Retinal pigment epithelial cell (primary cell): ENCODE measurements around the gene PRKAA2.

Source experiments
- DNase-seq: peaks from one replicate; pipeline ENCODE4 v3.0.0-alpha.2; 2010; ENCODE audit warnings: low read depth
- H3K4me3 ChIP-seq: 2 replicates; pipeline ENCODE4 v1.5.1; 2011; ENCODE audit warnings: mild to moderate bottlenecking, low read length, control low read depth, moderate library complexity
- CTCF ChIP-seq: conservative IDR thresholded peaks from 2 replicates; pipeline ENCODE4 v1.5.1; 2011; ENCODE audit warnings: low read depth, low read length, control low read depth, inconsistent platforms

PRKAA2 gene

GRCh38 chr1:56627636-56628039 is 17.5 kb upstream of the PRKAA2 start:
- H3K4me3 ChIP-seq, result no peak overlapping the region
- no peak for TF ChIP-seq CTCF
- DNase-seq, result no peak

- TF ChIP-seq CTCF, result no peak
- H3K4me3 ChIP-seq, result no peak overlapping the region
- DNase-seq, result no peak
These were observed 14.3 kb upstream of the PRKAA2 start for GRCh38 chr1:56630786-56631185.

GRCh38 chr1:56631901-56632300 is 13.2 kb upstream of the PRKAA2 start:
- H3K4me3 ChIP-seq, result no peak overlapping the region
- no peak for TF ChIP-seq CTCF
- no peak for DNase-seq

- no peak overlapping the region for H3K4me3 ChIP-seq
- TF ChIP-seq CTCF, result no peak
- DNase-seq, result no peak
These were observed 10.1 kb upstream of the PRKAA2 start for GRCh38 chr1:56634981-56635380.

- H3K4me3 ChIP-seq, result no peak overlapping the region
- TF ChIP-seq CTCF, result no peak
- DNase-seq, result no peak
These were observed 6.9 kb upstream of the PRKAA2 start for GRCh38 chr1:56638248-56638647.

- no peak for DNase-seq
- no peak for TF ChIP-seq CTCF
- no peak overlapping the region for H3K4me3 ChIP-seq
These were observed 5.9 kb upstream of the PRKAA2 start for GRCh38 chr1:56639211-56639610.

- no peak for TF ChIP-seq CTCF
- no peak overlapping the region for H3K4me3 ChIP-seq
- DNase-seq, result no peak
These were observed 1.5 kb upstream of the PRKAA2 start for GRCh38 chr1:56643661-56644060.
